WTC11 (cell line): ENCODE data around the gene SETDB1. TPM values are rescaled to one million over a fixed set of nuclear protein-coding genes. Genes with fewer than 3 reads are reported as not detected.

Experiments
- ATAC-seq: fragments of 200-7000 bp; cut with Tn5 transposase; 2 replicates; pipeline ENCODE4 v1.10.0; 2021; ENCODE audit warnings: mild to moderate bottlenecking, moderate library complexity
- CTCF ChIA-PET: fragments of 300-600 bp; sonication (Branson Sonifier 250); formaldehyde crosslinking; loops from one replicate; lab custom pipeline; 2021; ENCODE audit warnings: antibody characterized with exemption; lab: Charles Lee
- POLR2A ChIA-PET: fragments of 350-600 bp; sonication (Branson Sonifier 250); formaldehyde crosslinking; loops from one replicate; lab custom pipeline; 2021; ENCODE audit warnings: antibody characterized with exemption; lab: Charles Lee
- DNase-seq: peaks from one replicate; pipeline ENCODE4 v3.0.0; 2021; ENCODE audit warnings: low spot score
- H3K27ac Mint-ChIP-seq: 2 replicates; pipeline ENCODE4 v1.8.0; 2021; ENCODE audit warnings: mixed read lengths
- H3K27me3 Mint-ChIP-seq: 2 replicates; pipeline ENCODE4 v1.8.0; 2021; ENCODE audit warnings: low read depth, mild to moderate bottlenecking, moderate library complexity, mixed read lengths
- H3K36me3 Mint-ChIP-seq: 2 replicates; pipeline ENCODE4 v1.8.0; 2021; ENCODE audit warnings: mixed read lengths
- H3K4me1 Mint-ChIP-seq: 2 replicates; pipeline ENCODE4 v1.8.0; 2022; ENCODE audit warnings: mixed read lengths
- H3K4me3 Mint-ChIP-seq: 2 replicates; pipeline ENCODE4 v1.8.0; 2021; ENCODE audit warnings: mild to moderate bottlenecking, moderate library complexity, mixed read lengths
- H3K9me3 Mint-ChIP-seq: 2 replicates; pipeline ENCODE4 v1.8.0; 2021; ENCODE audit warnings: mixed read lengths
- AFF4 ChIP-seq: sonication (generic); formaldehyde crosslinking; IDR thresholded peaks from 2 replicates; pipeline ENCODE4 v1.8.1; 2023; ENCODE audit warnings: mild to moderate bottlenecking, missing genetic modification reagents, borderline replicate concordance
- FOXK1 ChIP-seq: sonication (generic); formaldehyde crosslinking; IDR thresholded peaks from 2 replicates; pipeline ENCODE4 v1.8.0; 2022; ENCODE audit warnings: mild to moderate bottlenecking, moderate library complexity, missing genetic modification reagents
- JUN ChIP-seq: sonication (generic); formaldehyde crosslinking; IDR thresholded peaks from 2 replicates; pipeline ENCODE4 v1.8.0; 2023; ENCODE audit warnings: mild to moderate bottlenecking, missing genetic modification reagents
- MXD4 ChIP-seq: fragments of 250-450 bp; sonication (Bioruptor Pico); IDR thresholded peaks from 2 replicates; pipeline ENCODE4 v1.8.0; 2021; ENCODE audit warnings: mild to moderate bottlenecking, moderate library complexity, borderline replicate concordance
- NR1H2 ChIP-seq: sonication (generic); formaldehyde crosslinking; IDR thresholded peaks from 2 replicates; pipeline ENCODE4 v1.9.0; 2021; ENCODE audit warnings: mild to moderate bottlenecking, moderate library complexity, missing genetic modification reagents
- NR2C2 ChIP-seq: sonication (generic); formaldehyde crosslinking; IDR thresholded peaks from 2 replicates; pipeline ENCODE4 v1.8.0; 2022; ENCODE audit warnings: mild to moderate bottlenecking, missing genetic modification reagents
- OVOL2 ChIP-seq: fragments of 250-450 bp; sonication (Bioruptor Pico); IDR thresholded peaks from 2 replicates; pipeline ENCODE4 v1.9.0; 2021; ENCODE audit warnings: mild to moderate bottlenecking, borderline replicate concordance
- SMAD3 ChIP-seq: sonication (generic); formaldehyde crosslinking; IDR thresholded peaks from 2 replicates; pipeline ENCODE4 v1.8.0; 2022; ENCODE audit warnings: missing genetic modification reagents, mild to moderate bottlenecking, borderline replicate concordance
- SOX15 ChIP-seq: fragments of 250-450 bp; sonication (Bioruptor Pico); IDR thresholded peaks from 2 replicates; pipeline ENCODE4 v1.9.0; 2021; ENCODE audit warnings: mild to moderate bottlenecking
- TP53 ChIP-seq: sonication (generic); formaldehyde crosslinking; IDR thresholded peaks from 2 replicates; pipeline ENCODE4 v1.8.1; 2023; ENCODE audit warnings: mild to moderate bottlenecking, missing genetic modification reagents
- ZMAT4 ChIP-seq: fragments of 250-450 bp; sonication (Bioruptor Pico); IDR thresholded peaks from 2 replicates; pipeline ENCODE4 v1.9.0; 2021; ENCODE audit warnings: mild to moderate bottlenecking
- ZNF138 ChIP-seq: sonication (generic); formaldehyde crosslinking; conservative IDR thresholded peaks from 2 replicates; pipeline ENCODE4 v1.8.1; 2022; ENCODE audit warnings: mild to moderate bottlenecking, moderate library complexity, missing genetic modification reagents
- ZNF263 ChIP-seq: sonication (generic); formaldehyde crosslinking; IDR thresholded peaks from 2 replicates; pipeline ENCODE4 v1.8.1; 2022; ENCODE audit warnings: low read depth, mild to moderate bottlenecking, moderate library complexity, missing genetic modification reagents
- total RNA-seq: library from RNA; stranded (reverse); gene quantifications from 3 replicates; pipeline ENCODE4 v1.2.3, GENCODE V29; 2021
- TF ChIP-seq, protein P1 (sequence below): sonication (generic); formaldehyde crosslinking; IDR thresholded peaks from 2 replicates; pipeline ENCODE4 v1.8.0; 2022; ENCODE audit warnings: mild to moderate bottlenecking, missing genetic modification reagents
- TF ChIP-seq, protein P2 (sequence below): fragments of 250-450 bp; sonication (Bioruptor Pico); IDR thresholded peaks from 2 replicates; pipeline ENCODE4 v1.8.0; 2021; ENCODE audit warnings: mild to moderate bottlenecking
- TF ChIP-seq, protein P3 (sequence below): sonication (generic); formaldehyde crosslinking; IDR thresholded peaks from 2 replicates; pipeline ENCODE4 v1.8.0; 2023; ENCODE audit warnings: missing genetic modification reagents
- TF ChIP-seq, protein P4 (sequence below): fragments of 250-450 bp; sonication (Bioruptor Pico); IDR thresholded peaks from 2 replicates; pipeline ENCODE4 v1.9.0; 2021; ENCODE audit warnings: moderate library complexity, mild to moderate bottlenecking, inconsistent platforms, borderline replicate concordance
- TF ChIP-seq, protein P5 (sequence below): sonication (generic); formaldehyde crosslinking; IDR thresholded peaks from 2 replicates; pipeline ENCODE4 v1.8.1; 2022; ENCODE audit warnings: mild to moderate bottlenecking, moderate library complexity, missing genetic modification reagents
- TF ChIP-seq, protein P6 (sequence below): fragments of 200-600 bp; IDR thresholded peaks from 2 replicates; pipeline ENCODE4 v1.8.0; 2022; ENCODE audit warnings: antibody characterized with exemption

SETDB1 gene
- total RNA-seq, 1 experiment from 2014 or later: 53.1 TPM

GRCh38 chr1:150906329-150906728, 19.8 kb upstream of the SETDB1 start:
- POLR2A ChIA-PET: no interaction called here
- ATAC-seq: no peak
- H3K27ac Mint-ChIP-seq: no peak overlapping the region
- H3K4me1 Mint-ChIP-seq: no peaks in the 10 kb centered on the region
- TF ChIP-seq NR2C2 (CRISPR knock-in tag) (no peak), ZNF138 (no peak)
- TF ChIP-seq, protein P1, sequence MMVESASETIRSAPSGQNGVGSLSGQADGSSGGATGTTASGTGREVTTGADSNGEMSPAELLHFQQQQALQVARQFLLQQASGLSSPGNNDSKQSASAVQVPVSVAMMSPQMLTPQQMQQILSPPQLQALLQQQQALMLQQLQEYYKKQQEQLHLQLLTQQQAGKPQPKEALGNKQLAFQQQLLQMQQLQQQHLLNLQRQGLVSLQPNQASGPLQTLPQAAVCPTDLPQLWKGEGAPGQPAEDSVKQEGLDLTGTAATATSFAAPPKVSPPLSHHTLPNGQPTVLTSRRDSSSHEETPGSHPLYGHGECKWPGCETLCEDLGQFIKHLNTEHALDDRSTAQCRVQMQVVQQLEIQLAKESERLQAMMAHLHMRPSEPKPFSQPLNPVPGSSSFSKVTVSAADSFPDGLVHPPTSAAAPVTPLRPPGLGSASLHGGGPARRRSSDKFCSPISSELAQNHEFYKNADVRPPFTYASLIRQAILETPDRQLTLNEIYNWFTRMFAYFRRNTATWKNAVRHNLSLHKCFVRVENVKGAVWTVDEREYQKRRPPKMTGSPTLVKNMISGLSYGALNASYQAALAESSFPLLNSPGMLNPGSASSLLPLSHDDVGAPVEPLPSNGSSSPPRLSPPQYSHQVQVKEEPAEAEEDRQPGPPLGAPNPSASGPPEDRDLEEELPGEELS (CRISPR knock-in tag): no peak
- TF ChIP-seq, all 79 proteins: peak for 0
- CTCF ChIA-PET: no interaction called here
- peaks cover 4% of the 10 kb centered on the region; the same call in 1 of the 2 replicates for H3K27me3 Mint-ChIP-seq
- H3K9me3 Mint-ChIP-seq: peaks cover 12% of the 10 kb centered on the region
- no peak for DNase-seq
- no peak overlapping the region for H3K4me3 Mint-ChIP-seq
- peaks cover 3% of the 10 kb centered on the region; the same call in 1 of the 2 replicates for H3K36me3 Mint-ChIP-seq

GRCh38 chr1:150906813-150907212, 19.4 kb upstream of the SETDB1 start:
- Mint-ChIP-seq H3K36me3 (peaks cover 3% of the 10 kb centered on the region; the same call in 1 of the 2 replicates), H3K4me1 (no peaks in the 10 kb centered on the region), H3K27ac (no peak overlapping the region), H3K27me3 (no peaks in the 10 kb centered on the region), H3K4me3 (no peak overlapping the region), H3K9me3 (peaks cover 10% of the 10 kb centered on the region)
- POLR2A ChIA-PET: no interaction called here
- ATAC-seq (no peak), DNase-seq (no peak)
- CTCF ChIA-PET: interaction anchor here (1.6 kb wide), 1 partner anchor 16 kb away, joined by 5 read pairs; no protein-coding TSS in a partner anchor
- no peak for TF ChIP-seq NR1H2
- TF ChIP-seq, protein P2, sequence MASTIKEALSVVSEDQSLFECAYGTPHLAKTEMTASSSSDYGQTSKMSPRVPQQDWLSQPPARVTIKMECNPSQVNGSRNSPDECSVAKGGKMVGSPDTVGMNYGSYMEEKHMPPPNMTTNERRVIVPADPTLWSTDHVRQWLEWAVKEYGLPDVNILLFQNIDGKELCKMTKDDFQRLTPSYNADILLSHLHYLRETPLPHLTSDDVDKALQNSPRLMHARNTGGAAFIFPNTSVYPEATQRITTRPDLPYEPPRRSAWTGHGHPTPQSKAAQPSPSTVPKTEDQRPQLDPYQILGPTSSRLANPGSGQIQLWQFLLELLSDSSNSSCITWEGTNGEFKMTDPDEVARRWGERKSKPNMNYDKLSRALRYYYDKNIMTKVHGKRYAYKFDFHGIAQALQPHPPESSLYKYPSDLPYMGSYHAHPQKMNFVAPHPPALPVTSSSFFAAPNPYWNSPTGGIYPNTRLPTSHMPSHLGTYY (CRISPR knock-in tag): no peak
- no peak for TF ChIP-seq TP53 (CRISPR knock-in tag)
- TF ChIP-seq FOXK1 (CRISPR knock-in tag): no peak
- no peak for TF ChIP-seq OVOL2 (CRISPR knock-in tag)
- TF ChIP-seq, all 79 proteins: peak for 0

GRCh38 chr1:150909585-150910180, 16.5 kb upstream of the SETDB1 start:
- H3K4me3 Mint-ChIP-seq: no peak overlapping the region
- ChIA-PET POLR2A (interaction anchor here (0.6 kb wide), 1 partner anchor 349 kb away, joined by 4 read pairs; no protein-coding TSS in a partner anchor), CTCF (interaction anchor here (0.6 to 1.6 kb wide), 2 partner anchors 13 to 23 kb away, joined by 3 read pairs; partner anchors contain the start of gene CTXND2)
- H3K27me3 Mint-ChIP-seq: no peaks in the 10 kb centered on the region
- H3K27ac Mint-ChIP-seq: no peak overlapping the region; the same call in 1 of the 2 replicates
- peaks cover 10% of the 10 kb centered on the region for H3K9me3 Mint-ChIP-seq
- DNase-seq (no peak), ATAC-seq (no peak)
- peaks cover 3% of the 10 kb centered on the region; the same call in 1 of the 2 replicates for H3K36me3 Mint-ChIP-seq
- H3K4me1 Mint-ChIP-seq: peaks cover 14% of the 10 kb centered on the region
- TF ChIP-seq, protein P3, sequence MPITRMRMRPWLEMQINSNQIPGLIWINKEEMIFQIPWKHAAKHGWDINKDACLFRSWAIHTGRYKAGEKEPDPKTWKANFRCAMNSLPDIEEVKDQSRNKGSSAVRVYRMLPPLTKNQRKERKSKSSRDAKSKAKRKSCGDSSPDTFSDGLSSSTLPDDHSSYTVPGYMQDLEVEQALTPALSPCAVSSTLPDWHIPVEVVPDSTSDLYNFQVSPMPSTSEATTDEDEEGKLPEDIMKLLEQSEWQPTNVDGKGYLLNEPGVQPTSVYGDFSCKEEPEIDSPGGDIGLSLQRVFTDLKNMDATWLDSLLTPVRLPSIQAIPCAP: no peak
- TF ChIP-seq JUN (CRISPR knock-in tag): no peak
- TF ChIP-seq AFF4 (CRISPR knock-in tag): no peak
- TF ChIP-seq, protein P4, sequence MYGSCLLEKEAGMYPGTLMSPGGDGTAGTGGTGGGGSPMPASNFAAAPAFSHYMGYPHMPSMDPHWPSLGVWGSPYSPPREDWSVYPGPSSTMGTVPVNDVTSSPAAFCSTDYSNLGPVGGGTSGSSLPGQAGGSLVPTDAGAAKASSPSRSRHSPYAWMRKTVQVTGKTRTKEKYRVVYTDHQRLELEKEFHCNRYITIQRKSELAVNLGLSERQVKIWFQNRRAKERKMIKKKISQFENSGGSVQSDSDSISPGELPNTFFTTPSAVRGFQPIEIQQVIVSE: no peak
- no peak for TF ChIP-seq MXD4 (CRISPR knock-in tag)
- TF ChIP-seq, protein P5, sequence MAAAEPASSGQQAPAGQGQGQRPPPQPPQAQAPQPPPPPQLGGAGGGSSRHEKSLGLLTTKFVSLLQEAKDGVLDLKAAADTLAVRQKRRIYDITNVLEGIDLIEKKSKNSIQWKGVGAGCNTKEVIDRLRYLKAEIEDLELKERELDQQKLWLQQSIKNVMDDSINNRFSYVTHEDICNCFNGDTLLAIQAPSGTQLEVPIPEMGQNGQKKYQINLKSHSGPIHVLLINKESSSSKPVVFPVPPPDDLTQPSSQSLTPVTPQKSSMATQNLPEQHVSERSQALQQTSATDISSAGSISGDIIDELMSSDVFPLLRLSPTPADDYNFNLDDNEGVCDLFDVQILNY (CRISPR knock-in tag): no peak
- TF ChIP-seq SOX15 (CRISPR knock-in tag): no peak
- no peak for TF ChIP-seq SMAD3 (CRISPR knock-in tag)
- no peak for TF ChIP-seq ZMAT4 (CRISPR knock-in tag)
- TF ChIP-seq ZNF263 (CRISPR knock-in tag): no peak
- TF ChIP-seq, protein P6, sequence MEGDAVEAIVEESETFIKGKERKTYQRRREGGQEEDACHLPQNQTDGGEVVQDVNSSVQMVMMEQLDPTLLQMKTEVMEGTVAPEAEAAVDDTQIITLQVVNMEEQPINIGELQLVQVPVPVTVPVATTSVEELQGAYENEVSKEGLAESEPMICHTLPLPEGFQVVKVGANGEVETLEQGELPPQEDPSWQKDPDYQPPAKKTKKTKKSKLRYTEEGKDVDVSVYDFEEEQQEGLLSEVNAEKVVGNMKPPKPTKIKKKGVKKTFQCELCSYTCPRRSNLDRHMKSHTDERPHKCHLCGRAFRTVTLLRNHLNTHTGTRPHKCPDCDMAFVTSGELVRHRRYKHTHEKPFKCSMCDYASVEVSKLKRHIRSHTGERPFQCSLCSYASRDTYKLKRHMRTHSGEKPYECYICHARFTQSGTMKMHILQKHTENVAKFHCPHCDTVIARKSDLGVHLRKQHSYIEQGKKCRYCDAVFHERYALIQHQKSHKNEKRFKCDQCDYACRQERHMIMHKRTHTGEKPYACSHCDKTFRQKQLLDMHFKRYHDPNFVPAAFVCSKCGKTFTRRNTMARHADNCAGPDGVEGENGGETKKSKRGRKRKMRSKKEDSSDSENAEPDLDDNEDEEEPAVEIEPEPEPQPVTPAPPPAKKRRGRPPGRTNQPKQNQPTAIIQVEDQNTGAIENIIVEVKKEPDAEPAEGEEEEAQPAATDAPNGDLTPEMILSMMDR: no peak
